Measurements from ENCODE around the gene CLMP. TPM values are rescaled to one million over a fixed set of nuclear protein-coding genes. Genes with fewer than 3 reads are reported as not detected.
A peak's percentile ranks its signal among the peaks of the same experiment; 100 is the strongest.

CLMP gene
- total and polyA plus RNA-seq, 2 donors (not counting 1 experiment from before 2014, with no cell fraction given) = 0.01 TPM; not detected in 1

DNA sequence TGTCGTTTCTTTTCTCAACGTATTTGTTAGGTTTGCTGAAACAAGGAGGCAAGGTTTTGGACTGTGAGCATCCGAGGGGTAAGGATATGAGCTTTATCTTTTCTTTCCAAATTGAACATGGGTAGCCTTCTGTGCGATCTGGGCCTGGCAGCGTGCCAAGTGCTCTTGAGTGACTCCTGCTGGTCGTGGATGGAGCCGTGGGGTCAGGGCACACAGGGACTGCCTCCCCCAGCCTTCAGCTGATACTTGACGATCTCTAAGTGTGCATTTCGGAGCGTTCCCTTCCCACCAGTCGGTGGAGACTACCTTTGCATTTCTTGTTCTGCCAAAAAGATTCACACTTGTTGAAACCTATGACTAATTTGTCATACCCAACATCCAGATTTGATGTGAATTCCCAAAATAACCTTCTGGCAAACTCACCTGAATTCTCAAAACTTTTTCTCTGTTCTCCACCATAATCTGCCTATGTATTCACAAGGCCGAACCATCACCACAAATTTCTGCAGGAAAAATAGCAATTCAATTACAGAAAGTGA lies 40.1 kb upstream of the CLMP start:
- H3K4me3 ChIP-seq (ENCODE audit: control extremely low read depth in 1 of 5, extremely low read depth in 1 of 5, insufficient read depth in 1 of 5, low read depth in 2 of 5, low read length in 4 of 5) = no peak overlapping the region
- H3K36me3 ChIP-seq (replicated peaks in 1 of 2; ENCODE audit: control extremely low read depth in 1 of 2, control insufficient read depth in 1 of 2, extremely low read depth in 1 of 2, insufficient read depth in 2 of 2, low read length in 1 of 2) = no peaks in the 10 kb centered on the region
- peak; percentile 25 for DNase-seq
- no peaks in the 10 kb centered on the region for H3K79me2 ChIP-seq (ENCODE audit: control insufficient read depth, insufficient read depth, low read length)
- CTCF ChIA-PET = interaction anchor here (3.5 kb wide), 1 partner anchor 11 kb away, joined by 19 read pairs; no protein-coding TSS in a partner anchor
- intact Hi-C loops (cut with micrococcal nuclease) = no loop called here
- Mint-ChIP-seq H3K27ac (no peak overlapping the region), H3K4me1 (peaks cover 10% of the 10 kb centered on the region), H3K9me3 (ENCODE audit: insufficient read depth) (no peaks in the 10 kb centered on the region), H3K4me3 (no peak overlapping the region), H3K27me3 (peaks cover 5% of the 10 kb centered on the region)
- no peak overlapping the region for H3K27ac ChIP-seq (ENCODE audit: low read length in 2 of 2)
- peaks cover 4 to 6% of the 10 kb centered on the region in 2 donors for H3K4me1 ChIP-seq (ENCODE audit: control insufficient read depth in 2 of 2, insufficient read depth in 2 of 2, low read length in 2 of 2)
- no peak overlapping the region for H2AFZ ChIP-seq (ENCODE audit: insufficient read depth, low read depth, low read length, poor library complexity, severe bottlenecking)
- H3K9ac ChIP-seq (ENCODE audit: low read length) = no peak overlapping the region
- TF ChIP-seq, protein P1, sequence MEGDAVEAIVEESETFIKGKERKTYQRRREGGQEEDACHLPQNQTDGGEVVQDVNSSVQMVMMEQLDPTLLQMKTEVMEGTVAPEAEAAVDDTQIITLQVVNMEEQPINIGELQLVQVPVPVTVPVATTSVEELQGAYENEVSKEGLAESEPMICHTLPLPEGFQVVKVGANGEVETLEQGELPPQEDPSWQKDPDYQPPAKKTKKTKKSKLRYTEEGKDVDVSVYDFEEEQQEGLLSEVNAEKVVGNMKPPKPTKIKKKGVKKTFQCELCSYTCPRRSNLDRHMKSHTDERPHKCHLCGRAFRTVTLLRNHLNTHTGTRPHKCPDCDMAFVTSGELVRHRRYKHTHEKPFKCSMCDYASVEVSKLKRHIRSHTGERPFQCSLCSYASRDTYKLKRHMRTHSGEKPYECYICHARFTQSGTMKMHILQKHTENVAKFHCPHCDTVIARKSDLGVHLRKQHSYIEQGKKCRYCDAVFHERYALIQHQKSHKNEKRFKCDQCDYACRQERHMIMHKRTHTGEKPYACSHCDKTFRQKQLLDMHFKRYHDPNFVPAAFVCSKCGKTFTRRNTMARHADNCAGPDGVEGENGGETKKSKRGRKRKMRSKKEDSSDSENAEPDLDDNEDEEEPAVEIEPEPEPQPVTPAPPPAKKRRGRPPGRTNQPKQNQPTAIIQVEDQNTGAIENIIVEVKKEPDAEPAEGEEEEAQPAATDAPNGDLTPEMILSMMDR (IDR thresholded peaks at IDR 0.05) = no peak
- no peak for TF ChIP-seq EZH2 (IDR thresholded peaks at IDR 0.05; ENCODE audit: borderline replicate concordance, insufficient read depth, low read depth, low read length, poor library complexity, severe bottlenecking)
- no peaks in the 10 kb centered on the region for H3K27me3 ChIP-seq (replicated peaks in 1 of 4; ENCODE audit: control extremely low read depth in 1 of 4, control insufficient read depth in 3 of 4, insufficient read depth in 4 of 4, low read length in 3 of 4)
- POLR2A ChIA-PET = no interaction called here
- H3K4me2 ChIP-seq (replicated peaks; ENCODE audit: low read depth, low read length, poor library complexity, severe bottlenecking) = no peak overlapping the region
- no peaks in the 10 kb centered on the region for H3K9me3 ChIP-seq (ENCODE audit: control extremely low read depth in 1 of 3, control insufficient read depth in 2 of 3, insufficient read depth in 1 of 3, low read length in 2 of 3)
- WGBS (ENCODE audit: insufficient coverage) = 70% methylated on average over 11 of the region's 12 CpGs
- ATAC-seq (ENCODE audit: low read depth) = no peak
- no peaks in the 10 kb centered on the region for H4K20me1 ChIP-seq (ENCODE audit: control insufficient read depth, insufficient read depth, low read length, poor library complexity, severe bottlenecking)

DNA sequence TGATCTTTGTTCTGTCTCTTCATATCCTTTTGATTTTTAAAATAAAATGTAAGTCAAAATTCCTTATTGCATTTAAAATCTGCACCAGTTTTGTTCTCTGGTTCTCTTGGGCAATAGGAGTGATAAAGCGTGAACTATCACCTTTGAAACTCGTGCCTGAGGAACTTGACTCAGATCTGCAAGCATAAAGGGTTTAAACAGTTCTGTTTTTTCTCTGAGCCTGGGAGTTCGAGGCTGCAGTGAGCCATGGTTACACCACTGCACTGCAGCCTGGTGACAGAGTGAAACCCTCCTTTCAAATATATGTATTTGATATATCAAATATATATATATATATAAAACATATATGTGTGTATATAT lies 38.9 kb upstream of the CLMP start:
- POLR2A ChIA-PET = no interaction called here
- Histone ChIP-seq H3K4me3 (ENCODE audit: control extremely low read depth in 1 of 5, extremely low read depth in 1 of 5, insufficient read depth in 1 of 5, low read depth in 2 of 5, low read length in 4 of 5) (no peak overlapping the region), H2AFZ (ENCODE audit: insufficient read depth, low read depth, low read length, poor library complexity, severe bottlenecking) (peak overlapping the region; percentile 70), H3K9me3 (ENCODE audit: control extremely low read depth in 1 of 3, control insufficient read depth in 2 of 3, insufficient read depth in 1 of 3, low read length in 2 of 3) (no peaks in the 10 kb centered on the region), H3K4me2 (replicated peaks; ENCODE audit: low read depth, low read length, poor library complexity, severe bottlenecking) (no peak overlapping the region), H3K27me3 (replicated peaks in 1 of 4; ENCODE audit: control extremely low read depth in 1 of 4, control insufficient read depth in 3 of 4, insufficient read depth in 4 of 4, low read length in 3 of 4) (no peaks in the 10 kb centered on the region), H3K9ac (ENCODE audit: low read length) (no peak overlapping the region), H3K36me3 (replicated peaks in 1 of 2; ENCODE audit: control extremely low read depth in 1 of 2, control insufficient read depth in 1 of 2, extremely low read depth in 1 of 2, insufficient read depth in 2 of 2, low read length in 1 of 2) (no peaks in the 10 kb centered on the region), H3K27ac (ENCODE audit: low read length in 2 of 2) (no peak overlapping the region), H3K79me2 (ENCODE audit: control insufficient read depth, insufficient read depth, low read length) (no peaks in the 10 kb centered on the region), H4K20me1 (ENCODE audit: control insufficient read depth, insufficient read depth, low read length, poor library complexity, severe bottlenecking) (no peaks in the 10 kb centered on the region), H3K4me1 (ENCODE audit: control insufficient read depth in 2 of 2, insufficient read depth in 2 of 2, low read length in 2 of 2) (peaks cover 4 to 6% of the 10 kb centered on the region in 2 donors)
- Mint-ChIP-seq H3K4me1 (peaks cover 10% of the 10 kb centered on the region), H3K4me3 (no peak overlapping the region), H3K9me3 (ENCODE audit: insufficient read depth) (no peaks in the 10 kb centered on the region), H3K27me3 (peaks cover 5% of the 10 kb centered on the region), H3K27ac (no peak overlapping the region)
- ATAC-seq (ENCODE audit: low read depth) (no peak), DNase-seq (no peak)
- WGBS (ENCODE audit: insufficient coverage) = 67% methylated on average over 2 of the region's 3 CpGs
- CTCF ChIA-PET = interaction anchor here (3.5 kb wide), 1 partner anchor 12 kb away, joined by 19 read pairs; no protein-coding TSS in a partner anchor
- intact Hi-C loops (cut with micrococcal nuclease) = no loop called here
- TF ChIP-seq, protein P1 (IDR thresholded peaks at IDR 0.05) = no peak
- no peak for TF ChIP-seq EZH2 (IDR thresholded peaks at IDR 0.05; ENCODE audit: borderline replicate concordance, insufficient read depth, low read depth, low read length, poor library complexity, severe bottlenecking)

Measured in B cell (primary cell).